Muscle layer of colon (tissue), 2 donors: ENCODE data around the gene TEF.
A peak's percentile ranks its signal among the peaks of the same experiment; 100 is the strongest.

Experiments used
- H3K27ac ChIP-seq: one replicate; pipeline ENCODE4 v1.7.0; 2013; ENCODE audit warnings: low read depth, mild to moderate bottlenecking, low read length, moderate library complexity
- H3K27me3 ChIP-seq, 2 donors: one replicate each; pipeline ENCODE4 v1.7.0; 2013; ENCODE audit warnings: low read length in 2 of 2, mild to moderate bottlenecking in 2 of 2; ENCODE audit not compliant: insufficient read depth in 2 of 2, control insufficient read depth in 1 of 2
- H3K36me3 ChIP-seq: one replicate; pipeline ENCODE4 v1.7.0; 2013; ENCODE audit warnings: mild to moderate bottlenecking, low read length; ENCODE audit not compliant: insufficient read depth
- H3K4me1 ChIP-seq: one replicate; pipeline ENCODE4 v1.7.0; 2013; ENCODE audit warnings: mild to moderate bottlenecking, low read length; ENCODE audit not compliant: insufficient read depth
- H3K4me3 ChIP-seq, 2 donors: one replicate each; pipeline ENCODE4 v1.7.0; 2013; ENCODE audit warnings: low read length in 2 of 2, low read depth in 1 of 2, mild to moderate bottlenecking in 1 of 2, moderate library complexity in 1 of 2
- H3K9ac ChIP-seq: one replicate; pipeline ENCODE4 v1.7.0; 2013; ENCODE audit warnings: low read length
- H3K9me3 ChIP-seq: one replicate; pipeline ENCODE4 v1.7.0; 2013; ENCODE audit warnings: mild to moderate bottlenecking, low read length
- donor health status: abdominal sarcoma.
- donor health status: Adenocarcinoma of cecum.

Gene TEF

GRCh38 chr22:41356430-41357028 lies 25.2 kb upstream of the TEF start:
- Histone ChIP-seq H3K36me3 (peaks cover 52% of the 10 kb centered on the region), H3K4me1 (no peaks in the 10 kb centered on the region), H3K9ac (no peak overlapping the region), H3K9me3 (no peaks in the 10 kb centered on the region), H3K27ac (no peak overlapping the region), H3K27me3 (no peaks in the 10 kb centered on the region), H3K4me3 (no peak overlapping the region)

- no peak overlapping the region for H3K9ac ChIP-seq
- no peak overlapping the region for H3K27ac ChIP-seq
- no peaks in the 10 kb centered on the region for H3K4me1 ChIP-seq
- no peaks in the 10 kb centered on the region for H3K9me3 ChIP-seq
- no peaks in the 10 kb centered on the region for H3K27me3 ChIP-seq
- H3K4me3 ChIP-seq: no peak overlapping the region
- peaks cover 48% of the 10 kb centered on the region for H3K36me3 ChIP-seq
Observed at GRCh38 chr22:41357191-41357590, 24.6 kb upstream of the TEF start.

- no peaks in the 10 kb centered on the region for H3K9me3 ChIP-seq
- no peak overlapping the region for H3K4me3 ChIP-seq
- peaks cover 37% of the 10 kb centered on the region for H3K36me3 ChIP-seq
- H3K9ac ChIP-seq: no peak overlapping the region
- H3K27ac ChIP-seq: no peak overlapping the region
- H3K4me1 ChIP-seq: no peaks in the 10 kb centered on the region
- H3K27me3 ChIP-seq: no peaks in the 10 kb centered on the region
Observed at GRCh38 chr22:41358927-41359326, 22.8 kb upstream of the TEF start.

- no peak overlapping the region for H3K9ac ChIP-seq
- no peaks in the 10 kb centered on the region for H3K27me3 ChIP-seq
- H3K27ac ChIP-seq: no peak overlapping the region
- no peaks in the 10 kb centered on the region for H3K9me3 ChIP-seq
- no peak overlapping the region for H3K4me3 ChIP-seq
- no peaks in the 10 kb centered on the region for H3K4me1 ChIP-seq
- peaks cover 33% of the 10 kb centered on the region for H3K36me3 ChIP-seq
Observed at GRCh38 chr22:41359376-41359775, 22.4 kb upstream of the TEF start.

GRCh38 chr22:41360126-41360525 lies 21.6 kb upstream of the TEF start:
- no peak overlapping the region for H3K27ac ChIP-seq

GRCh38 chr22:41361716-41362310 lies 19.9 kb upstream of the TEF start:
- H3K9me3 ChIP-seq: no peaks in the 10 kb centered on the region
- H3K9ac ChIP-seq: no peak overlapping the region
- H3K27me3 ChIP-seq: no peaks in the 10 kb centered on the region

More at GRCh38 chr22:41360126-41360525, 21.6 kb upstream of the TEF start:
- H3K9me3 ChIP-seq: no peaks in the 10 kb centered on the region
- H3K4me3 ChIP-seq: no peak overlapping the region
- no peaks in the 10 kb centered on the region for H3K4me1 ChIP-seq
- H3K36me3 ChIP-seq: peaks cover 26% of the 10 kb centered on the region
- no peaks in the 10 kb centered on the region for H3K27me3 ChIP-seq
- no peak overlapping the region for H3K9ac ChIP-seq

GRCh38 chr22:41362615-41363014 lies 19.1 kb upstream of the TEF start:
- H3K4me1 ChIP-seq: peaks cover 10% of the 10 kb centered on the region
- no peaks in the 10 kb centered on the region for H3K27me3 ChIP-seq
- H3K27ac ChIP-seq: no peak overlapping the region
- peaks cover 6% of the 10 kb centered on the region for H3K36me3 ChIP-seq
- H3K9me3 ChIP-seq: no peaks in the 10 kb centered on the region
- no peak overlapping the region for H3K9ac ChIP-seq
- no peak overlapping the region for H3K4me3 ChIP-seq

More at GRCh38 chr22:41361716-41362310, 19.9 kb upstream of the TEF start:
- Histone ChIP-seq H3K36me3 (peaks cover 9% of the 10 kb centered on the region), H3K4me1 (peaks cover 8% of the 10 kb centered on the region), H3K27ac (no peak overlapping the region), H3K4me3 (no peak overlapping the region)

GRCh38 chr22:41364233-41364632 lies 17.5 kb upstream of the TEF start:
- Histone ChIP-seq H3K4me3 (no peak overlapping the region), H3K36me3 (no peaks in the 10 kb centered on the region), H3K9ac (no peak overlapping the region), H3K4me1 (peaks cover 23% of the 10 kb centered on the region), H3K27ac (no peak overlapping the region), H3K9me3 (no peaks in the 10 kb centered on the region), H3K27me3 (no peaks in the 10 kb centered on the region)

- Histone ChIP-seq H3K36me3 (no peaks in the 10 kb centered on the region), H3K4me1 (peaks cover 29% of the 10 kb centered on the region), H3K27ac (no peak overlapping the region), H3K27me3 (no peaks in the 10 kb centered on the region), H3K9me3 (no peaks in the 10 kb centered on the region), H3K4me3 (no peak overlapping the region), H3K9ac (no peak overlapping the region)
Observed at GRCh38 chr22:41364955-41365354, 16.8 kb upstream of the TEF start.

GRCh38 chr22:41365425-41365824 lies 16.3 kb upstream of the TEF start:
- peaks cover 29% of the 10 kb centered on the region for H3K4me1 ChIP-seq
- no peaks in the 10 kb centered on the region for H3K36me3 ChIP-seq
- H3K27ac ChIP-seq: no peak overlapping the region
- no peak overlapping the region for H3K9ac ChIP-seq
- no peaks in the 10 kb centered on the region for H3K9me3 ChIP-seq
- H3K4me3 ChIP-seq: no peak overlapping the region
- no peaks in the 10 kb centered on the region for H3K27me3 ChIP-seq

GRCh38 chr22:41366323-41367029 lies 15.3 kb upstream of the TEF start:
- Histone ChIP-seq H3K9me3 (no peaks in the 10 kb centered on the region), H3K9ac (no peak overlapping the region), H3K4me3 (peak overlapping the region in 1 of 2 donors; percentile 82), H3K27ac (peak overlapping the region; percentile 76), H3K36me3 (no peaks in the 10 kb centered on the region), H3K27me3 (no peaks in the 10 kb centered on the region), H3K4me1 (peaks cover 32% of the 10 kb centered on the region)
